HepG2 (cell line): ENCODE results near the gene SLC38A9. TPM values are rescaled to one million over a fixed set of nuclear protein-coding genes. Genes with fewer than 3 reads are reported as not detected.

Experiments used
- AHR ChIP-seq: IDR thresholded peaks from 2 replicates; pipeline ENCODE4 v1.6.1; 2018; ENCODE audit warnings: missing genetic modification reagents, missing compliant biosample characterization
- DNMT3B ChIP-seq: conservative IDR thresholded peaks from 2 replicates; pipeline ENCODE4 v1.6.1; 2016; ENCODE audit warnings: missing biosample characterization, control low read depth
- FOXA3 ChIP-seq: IDR thresholded peaks from 2 replicates; pipeline ENCODE4 v1.6.1; 2016; ENCODE audit warnings: missing genetic modification reagents, missing compliant biosample characterization
- GFI1 ChIP-seq: sonication (generic); formaldehyde crosslinking; IDR thresholded peaks from 2 replicates; pipeline ENCODE4 v1.5.0; 2020; ENCODE audit warnings: missing genetic modification reagents, mild to moderate bottlenecking, borderline replicate concordance
- HBP1 ChIP-seq: IDR thresholded peaks from 2 replicates; pipeline ENCODE4 v1.6.1; 2016; ENCODE audit warnings: low read depth, control low read depth
- HMG20A ChIP-seq: IDR thresholded peaks from 2 replicates; pipeline ENCODE4 v1.6.1; 2016; ENCODE audit warnings: borderline replicate concordance
- NR2F2 ChIP-seq: IDR thresholded peaks from 2 replicates; pipeline ENCODE4 v1.6.1; 2012; ENCODE audit warnings: low read depth, inconsistent platforms, borderline replicate concordance
- RAD21 ChIP-seq: fragments of 450-650 bp; formaldehyde crosslinking; IDR thresholded peaks from 2 replicates; pipeline ENCODE4 v1.5.0; 2020; ENCODE audit warnings: mild to moderate bottlenecking
- TBX2 ChIP-seq: sonication (generic); formaldehyde crosslinking; IDR thresholded peaks from 2 replicates; pipeline ENCODE4 v1.5.0; 2020; ENCODE audit warnings: missing genetic modification reagents, mild to moderate bottlenecking, borderline replicate concordance
- THAP11 ChIP-seq: IDR thresholded peaks from 2 replicates; pipeline ENCODE4 v1.6.1; 2016; ENCODE audit warnings: missing biosample characterization, missing genetic modification reagents
- ZBTB40 ChIP-seq, 2 experiments: fragments of 450-650 bp in 1 of 2; sonication (generic) in 1 of 2; formaldehyde crosslinking in 1 of 2; IDR thresholded peaks; 2 replicates each; pipeline versions ENCODE4 v1.6.1 to v1.8.0; 2016 to 2022; ENCODE audit warnings: antibody characterized with exemption in 1 of 2, mild to moderate bottlenecking in 1 of 2, missing genetic modification reagents in 1 of 2
- ZFP36L2 ChIP-seq: sonication (generic); formaldehyde crosslinking; IDR thresholded peaks from 2 replicates; pipeline ENCODE4 v1.4.0; 2020; ENCODE audit warnings: missing genetic modification reagents
- ZNF543 ChIP-seq: sonication (generic); formaldehyde crosslinking; IDR thresholded peaks from 2 replicates; pipeline ENCODE4 v1.4.0; 2020; ENCODE audit warnings: mild to moderate bottlenecking, missing genetic modification reagents
- ZNF646 ChIP-seq: sonication (generic); formaldehyde crosslinking; IDR thresholded peaks from 2 replicates; pipeline ENCODE4 v1.9.0; 2021; ENCODE audit warnings: mild to moderate bottlenecking, missing genetic modification reagents
- polyA plus RNA-seq, 8 experiments: library from polyadenylated mRNA; depleted of rRNA in 3 of 8; stranded (reverse) in 7 of 8; unstranded in 1 of 8; fragments of >200 nt; fragmentation: Illumina TruSeq in 4 of 8; extraction: Trizol in 4 of 8; gene quantifications; 2 replicates each; pipeline versions ENCODE4 v1.2.1 to v1.2.3, GENCODE V29; 2011 to 2016; ENCODE audit warnings: low read depth in 4 of 8, missing spikeins in 1 of 8, mixed read lengths in 1 of 8; ENCODE audit not compliant: insufficient read depth in 1 of 8
- total RNA-seq, 5 experiments: library from RNA; depleted of rRNA; stranded (reverse); fragments of >200 nt; fragmentation: Illumina TruSeq; extraction: Trizol; gene quantifications; 2 replicates each; pipeline ENCODE4 v1.2.3, GENCODE V29; 2016; ENCODE audit warnings: low read depth in 1 of 5

The SLC38A9 gene
- total and polyA plus RNA-seq, 2 of the 13 experiments (the other 11 are each of a cell fraction or from before 2014, with no cell fraction given), result 19.3 to 36.0 TPM

GRCh38 chr5:55601204-55601618 is 110.9 kb downstream of the SLC38A9 start (continued):
- no peak for TF ChIP-seq ZBTB40 (IDR thresholded peaks at IDR 0.05)
- no peak for TF ChIP-seq ZBTB40 (CRISPR knock-in tag; IDR thresholded peaks at IDR 0.05)
- TF ChIP-seq TBX2 (CRISPR knock-in tag), result no peak; the same call in 1 of the 2 replicates
- peak; percentile 33; the same call in 1 of the 2 replicates for TF ChIP-seq FOXA3
- no peak for TF ChIP-seq RAD21 (CRISPR knock-in tag)
- TF ChIP-seq GFI1 (CRISPR knock-in tag), result peak; percentile 39; the same call in 1 of the 2 replicates
- TF ChIP-seq AHR (CRISPR knock-in tag), result no peak
- TF ChIP-seq ZNF543, result no peak
- TF ChIP-seq ZNF646 (CRISPR knock-in tag), result no peak
- no peak for TF ChIP-seq THAP11
- TF ChIP-seq NR2F2, result 0 out of 2 replicates have a peak, but pooled peaks have one; percentile 34
- TF ChIP-seq HMG20A (CRISPR knock-in tag), result no peak
- TF ChIP-seq HBP1, result no peak
- no peak for TF ChIP-seq ZFP36L2
- TF ChIP-seq DNMT3B, result no peak
